GM19240 (cell line): Measurements from ENCODE around the gene DCC.
"Not testable (repeated sequence)": the region's sequence is repeated elsewhere in the genome, so short reads cannot be mapped to it uniquely, and the experiment has no call there.

Experiments used
- DNase-seq: peaks from one replicate; pipeline ENCODE4 v3.0.0; 2011; ENCODE audit warnings: low spot score; ENCODE audit not compliant: insufficient read length

The DCC gene

GRCh38 chr18:53486296-53486695 lies 1146.3 kb downstream of the DCC start:
- no peak for DNase-seq

GRCh38 chr18:53489266-53489665 lies 1149.3 kb downstream of the DCC start:
- no peak for DNase-seq

GRCh38 chr18:53490019-53490418 lies 1150.0 kb downstream of the DCC start:
- no peak for DNase-seq

- DNase-seq = no peak
These were observed 1156.0 kb downstream of the DCC start for GRCh38 chr18:53496028-53496427.

GRCh38 chr18:53503914-53504441 lies 1164.0 kb downstream of the DCC start:
- DNase-seq = no peak

- no peak for DNase-seq
These were observed 1168.5 kb downstream of the DCC start for GRCh38 chr18:53508529-53508928.

- DNase-seq = no peak
These were observed 1169.9 kb downstream of the DCC start for GRCh38 chr18:53509886-53510285.

GRCh38 chr18:53511725-53512124 lies 1171.7 kb downstream of the DCC start:
- DNase-seq = not testable (repeated sequence)

- DNase-seq = no peak
These were observed 1181.1 kb downstream of the DCC start for GRCh38 chr18:53521068-53521467.

GRCh38 chr18:53526101-53526870 lies 1186.3 kb downstream of the DCC start:
- no peak for DNase-seq

- no peak for DNase-seq
These were observed 1187.4 kb downstream of the DCC start for GRCh38 chr18:53527365-53527764.

GRCh38 chr18:53531187-53531586 lies 1191.2 kb downstream of the DCC start:
- DNase-seq = no peak

GRCh38 chr18:53531896-53532295 lies 1191.9 kb downstream of the DCC start:
- no peak for DNase-seq

- no peak for DNase-seq
These were observed 1194.2 kb downstream of the DCC start for GRCh38 chr18:53534203-53534602.

- DNase-seq = no peak
These were observed 1194.7 kb downstream of the DCC start for GRCh38 chr18:53534695-53535094.

GRCh38 chr18:53536908-53537307 lies 1196.9 kb downstream of the DCC start:
- no peak for DNase-seq

GRCh38 chr18:53541924-53542323 lies 1201.9 kb downstream of the DCC start:
- DNase-seq = no peak

- no peak for DNase-seq
These were observed 1203.7 kb downstream of the DCC start for GRCh38 chr18:53543711-53544110.

- no peak for DNase-seq
These were observed 1204.9 kb downstream of the DCC start for GRCh38 chr18:53544917-53545316.

GRCh38 chr18:53551868-53552426 lies 1212.0 kb downstream of the DCC start:
- DNase-seq = no peak

- no peak for DNase-seq
These were observed 1213.0 kb downstream of the DCC start for GRCh38 chr18:53553030-53553429.

GRCh38 chr18:53556450-53556849 lies 1216.5 kb downstream of the DCC start:
- no peak for DNase-seq

GRCh38 chr18:53560546-53560945 lies 1220.5 kb downstream of the DCC start:
- DNase-seq = no peak
